CD4-positive, CD25-positive, alpha-beta regulatory T cell (primary cell): ENCODE data around the gene HEYL. TPM values are rescaled to one million over a fixed set of nuclear protein-coding genes. Genes with fewer than 3 reads are reported as not detected.
A peak's percentile ranks its signal among the peaks of the same experiment; 100 is the strongest.

Source experiments
- ATAC-seq, 2 donors: fragments of 150-1000 bp; cut with Tn5 transposase; one replicate each; pipeline ENCODE4 v1.10.0; 2021; ENCODE audit warnings: low read depth in 2 of 2, moderate number of reproducible peaks in 2 of 2, moderate library complexity in 1 of 2
- DNase-seq, 3 donors: peaks; one replicate each; pipeline versions ENCODE4 v3.0.0 to v3.0.0-alpha.2; 2012 to 2022; ENCODE audit warnings: mixed read lengths in 1 of 3
- H3K27ac ChIP-seq: one replicate; pipeline ENCODE4 v1.7.0; 2013; ENCODE audit warnings: mild to moderate bottlenecking, low read length; ENCODE audit not compliant: insufficient read depth, poor library complexity, severe bottlenecking
- H3K27me3 ChIP-seq: one replicate; pipeline ENCODE4 v1.7.0; 2013; ENCODE audit warnings: low read length; ENCODE audit not compliant: control insufficient read depth, insufficient read depth
- H3K36me3 ChIP-seq: one replicate; pipeline ENCODE4 v1.7.0; 2013; ENCODE audit warnings: mild to moderate bottlenecking, low read length, moderate library complexity; ENCODE audit not compliant: control insufficient read depth, insufficient read depth
- H3K4me1 ChIP-seq: 2 replicates; pipeline ENCODE4 v1.7.0; 2013; ENCODE audit warnings: mild to moderate bottlenecking, low read length; ENCODE audit not compliant: insufficient read depth, control insufficient read depth, poor library complexity, severe bottlenecking
- H3K4me3 ChIP-seq: one replicate; pipeline ENCODE4 v1.7.0; 2013; ENCODE audit warnings: low read depth, mild to moderate bottlenecking, low read length, moderate library complexity
- H3K9me3 ChIP-seq, 2 experiments: 1 replicate in 1 of 2; 2 replicates in 1 of 2; pipeline ENCODE4 v1.7.0; 2013; ENCODE audit warnings: low read length in 2 of 2, mild to moderate bottlenecking in 1 of 2, moderate library complexity in 1 of 2; ENCODE audit not compliant: control insufficient read depth in 2 of 2
- H3K27ac Mint-ChIP-seq, 3 donors: one replicate each; pipeline ENCODE4 v1.8.0; 2020 to 2022; ENCODE audit warnings: mild to moderate bottlenecking in 3 of 3, mixed read lengths in 3 of 3, moderate library complexity in 2 of 3
- H3K27me3 Mint-ChIP-seq: one replicate; pipeline ENCODE4 v1.8.0; 2022; ENCODE audit warnings: mild to moderate bottlenecking, mixed read lengths
- H3K36me3 Mint-ChIP-seq: one replicate; pipeline ENCODE4 v1.8.0; 2020; ENCODE audit warnings: mixed read lengths
- H3K4me1 Mint-ChIP-seq, 4 donors: one replicate each; pipeline ENCODE4 v1.8.0; 2020 to 2022; ENCODE audit warnings: mixed read lengths in 4 of 4, mild to moderate bottlenecking in 1 of 4
- H3K4me3 Mint-ChIP-seq, 4 donors: one replicate each; pipeline ENCODE4 v1.8.0; 2020 to 2022; ENCODE audit warnings: mild to moderate bottlenecking in 4 of 4, mixed read lengths in 4 of 4, moderate library complexity in 3 of 4
- H3K9me3 Mint-ChIP-seq, 7 donors: one replicate each; pipeline ENCODE4 v1.8.0; 2020 to 2022; ENCODE audit warnings: mixed read lengths in 7 of 7, mild to moderate bottlenecking in 3 of 7, moderate library complexity in 2 of 7
- polyA plus RNA-seq, 4 donors: library from polyadenylated mRNA; unstranded; fragments of 300-500 nt; fragmentation: Illumina TruSeq; gene quantifications; one replicate each; pipeline ENCODE4 v1.2.3, GENCODE V29; 2021
- total RNA-seq: library from RNA; stranded (reverse); gene quantifications from one replicate; pipeline ENCODE4 v1.2.3, GENCODE V29; 2022

Gene HEYL
- total and polyA plus RNA-seq, 5 donors from 2014 or later = 0.25 TPM; not detected in 4

GRCh38 chr1:39574646-39575045 lies 64.8 kb downstream of the HEYL start:
- no peaks in the 10 kb centered on the region for H3K9me3 ChIP-seq
- no peaks in the 10 kb centered on the region for H3K9me3 Mint-ChIP-seq
- DNase-seq (no peak), ATAC-seq (no peak)
- H3K36me3 Mint-ChIP-seq = peaks cover 26% of the 10 kb centered on the region
- H3K4me1 ChIP-seq = peaks cover 29% of the 10 kb centered on the region
- H3K27me3 Mint-ChIP-seq = peaks cover 9% of the 10 kb centered on the region
- H3K4me1 Mint-ChIP-seq = peaks cover 26 to 47% (median 37%) of the 10 kb centered on the region in 4 donors
- peak overlapping the region; percentile 90 to 96 (median 95) for H3K27ac Mint-ChIP-seq
- H3K36me3 ChIP-seq = peaks cover 25% of the 10 kb centered on the region
- peak overlapping the region; percentile 92 to 98 (median 94) for H3K4me3 Mint-ChIP-seq
- H3K4me3 ChIP-seq = peak overlapping the region; percentile 89
- H3K27me3 ChIP-seq = no peaks in the 10 kb centered on the region
- peak overlapping the region; percentile 79 for H3K27ac ChIP-seq

Other genes with a start within 250 kb of the HEYL start
- gene BMP8A, start 148.0 kb downstream of the HEYL start, total RNA-seq = 0.35 TPM
- not detected for gene BMP8A, start 148.0 kb downstream of the HEYL start, polyA plus RNA-seq
- 236 TPM for gene PABPC4, start 62.9 kb downstream of the HEYL start, total RNA-seq
- gene PABPC4, start 62.9 kb downstream of the HEYL start, polyA plus RNA-seq = 10 to 100 TPM; 17.0 to 28.3 (median 21.3) TPM
- 0.47 TPM for gene NT5C1A, start 32.5 kb upstream of the HEYL start, total RNA-seq
- gene NT5C1A, start 32.5 kb upstream of the HEYL start, polyA plus RNA-seq = under 1 TPM in 1 of 4 donors, not detected in 3; 0.37 TPM
- gene HPCAL4, start 51.8 kb upstream of the HEYL start, total RNA-seq = 13.8 TPM
- gene HPCAL4, start 51.8 kb upstream of the HEYL start, polyA plus RNA-seq = 10 to 100 TPM in 3 of 4 donors, 1 to 10 TPM in 1; 9.5 to 19.7 (median 12.5) TPM
- gene PPIE, start 99.2 kb upstream of the HEYL start, total RNA-seq = 36.8 TPM
- 100 to 1,000 TPM in 1 of 4 donors, 10 to 100 TPM in 3; 90.5 to 118 (median 94.1) TPM for gene PPIE, start 99.2 kb upstream of the HEYL start, polyA plus RNA-seq
- gene OXCT2, start 131.7 kb upstream of the HEYL start, total RNA-seq = not detected
- gene OXCT2, start 131.7 kb upstream of the HEYL start, polyA plus RNA-seq = not detected
- gene BMP8B, start 149.2 kb upstream of the HEYL start, total RNA-seq = 0.39 TPM
- gene BMP8B, start 149.2 kb upstream of the HEYL start, polyA plus RNA-seq = under 1 TPM in 3 of 4 donors, not detected in 1; 0.05 to 0.13 (median 0.07) TPM
- gene TRIT1, start 243.9 kb upstream of the HEYL start, total RNA-seq = 13.7 TPM
- gene TRIT1, start 243.9 kb upstream of the HEYL start, polyA plus RNA-seq = 10 to 100 TPM in 3 of 4 donors, 1 to 10 TPM in 1; 9.4 to 14.7 (median 12.4) TPM